Daoy (cell line): ENCODE data around the gene RIC1. TPM values are rescaled to one million over a fixed set of nuclear protein-coding genes. Genes with fewer than 3 reads are reported as not detected.
"Not testable (repeated sequence)": the region's sequence is repeated elsewhere in the genome, so short reads cannot be mapped to it uniquely, and the experiment has no call there.

ENCODE experiments used
- DNase-seq: peaks from one replicate; pipeline ENCODE4 v3.0.0-alpha.2; 2015; ENCODE audit warnings: low read depth
- total RNA-seq: library from RNA; depleted of rRNA; stranded (reverse); fragments of >200 nt; shearing (Covaris generic); gene quantifications from 2 replicates; pipeline ENCODE4 v1.2.3, GENCODE V29; 2014

Gene RIC1
- total RNA-seq, 1 experiment from 2014 or later, result 15.8 TPM

GRCh38 chr9:5786370-5787127 is 157.6 kb downstream of the RIC1 start:
- peak; percentile 8 for DNase-seq

- DNase-seq, result no peak
Measured at GRCh38 chr9:5787220-5787619, 158.3 kb downstream of the RIC1 start.

GRCh38 chr9:5787759-5788302 is 158.9 kb downstream of the RIC1 start:
- DNase-seq, result no peak

GRCh38 chr9:5789489-5789888 is 160.6 kb downstream of the RIC1 start:
- DNase-seq, result no peak

GRCh38 chr9:5790923-5791322 is 162.0 kb downstream of the RIC1 start:
- no peak for DNase-seq

GRCh38 chr9:5791870-5792269 is 163.0 kb downstream of the RIC1 start:
- no peak for DNase-seq

GRCh38 chr9:5793812-5794211 is 164.9 kb downstream of the RIC1 start:
- no peak for DNase-seq

- no peak for DNase-seq
Measured at GRCh38 chr9:5796298-5796697, 167.4 kb downstream of the RIC1 start.

- DNase-seq, result no peak
Measured at GRCh38 chr9:5798581-5798980, 169.7 kb downstream of the RIC1 start.

GRCh38 chr9:5799314-5799713 is 170.4 kb downstream of the RIC1 start:
- peak; percentile 44 for DNase-seq

GRCh38 chr9:5800378-5800777 is 171.5 kb downstream of the RIC1 start:
- DNase-seq, result not testable (repeated sequence)

- no peak for DNase-seq
Measured at GRCh38 chr9:5800969-5801738, 172.2 kb downstream of the RIC1 start.

GRCh38 chr9:5801739-5802113 is 172.8 kb downstream of the RIC1 start:
- DNase-seq, result no peak

GRCh38 chr9:5805478-5805877 is 176.6 kb downstream of the RIC1 start:
- no peak for DNase-seq

GRCh38 chr9:5811751-5812150 is 182.8 kb downstream of the RIC1 start:
- no peak for DNase-seq

- DNase-seq, result no peak
Measured at GRCh38 chr9:5813824-5814223, 184.9 kb downstream of the RIC1 start.

GRCh38 chr9:5815461-5815860 is 186.6 kb downstream of the RIC1 start:
- DNase-seq, result no peak

- peak; percentile 73 for DNase-seq
Measured at GRCh38 chr9:5817862-5818261, 189.0 kb downstream of the RIC1 start.

GRCh38 chr9:5818424-5819142 is 189.7 kb downstream of the RIC1 start:
- no peak for DNase-seq

- no peak for DNase-seq
Measured at GRCh38 chr9:5819174-5819573, 190.3 kb downstream of the RIC1 start.

- no peak for DNase-seq
Measured at GRCh38 chr9:5820425-5820824, 191.5 kb downstream of the RIC1 start.

GRCh38 chr9:5825223-5825622 is 196.3 kb downstream of the RIC1 start:
- no peak for DNase-seq
